ENCODE measurements around the gene DYNLT4. TPM values are rescaled to one million over a fixed set of nuclear protein-coding genes. Genes with fewer than 3 reads are reported as not detected.

DYNLT4 gene
- total RNA-seq, 4 donors from 2014 or later: not detected

DNA sequence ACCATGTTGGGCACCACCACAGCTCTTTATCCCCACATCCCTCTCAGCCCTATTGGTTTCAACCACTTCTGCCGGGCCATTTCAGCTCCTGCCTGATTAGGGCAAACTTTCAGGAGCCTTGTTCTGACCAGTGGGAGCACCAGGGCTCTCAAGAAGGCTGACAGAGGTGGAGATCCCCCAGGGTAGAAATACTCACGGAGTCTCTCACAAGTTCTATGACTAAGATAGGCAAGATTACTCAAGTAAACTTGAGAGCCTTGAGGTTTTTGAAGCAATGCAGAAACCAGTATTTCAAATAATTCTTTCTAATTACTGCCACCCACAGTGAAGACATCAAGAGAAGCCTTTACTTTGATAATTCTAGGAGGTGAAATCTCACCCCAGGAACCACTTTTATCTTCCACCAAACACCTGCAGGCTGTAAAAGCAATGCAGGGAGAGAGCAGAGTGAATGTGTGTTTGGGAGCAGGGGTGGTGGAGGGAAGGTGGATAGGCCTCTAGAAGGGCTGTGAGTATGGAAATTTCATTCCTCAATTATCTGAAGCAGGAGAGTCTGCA, 42.5 kb upstream of the DYNLT4 start:
- H3K27ac ChIP-seq: no peak overlapping the region

GRCh38 chr1:44848456-44849181, 41.5 kb upstream of the DYNLT4 start:
- Histone ChIP-seq H3K27me3 (no peaks in the 10 kb centered on the region), H3K27ac (no peak overlapping the region), H3K4me3 (no peak overlapping the region), H3K9me3 (no peaks in the 10 kb centered on the region), H3K4me1 (no peaks in the 10 kb centered on the region), H3K36me3 (peaks cover 6% of the 10 kb centered on the region)
- WGBS: 61% methylated on average over 7 of the region's 7 CpGs
- TF ChIP-seq POLR2AphosphoS5 (IDR thresholded peaks at IDR 0.05) (no peak), EP300 (IDR thresholded peaks at IDR 0.05) (no peak), POLR2A (IDR thresholded peaks at IDR 0.05) (no peak)
- TF ChIP-seq, protein P1, sequence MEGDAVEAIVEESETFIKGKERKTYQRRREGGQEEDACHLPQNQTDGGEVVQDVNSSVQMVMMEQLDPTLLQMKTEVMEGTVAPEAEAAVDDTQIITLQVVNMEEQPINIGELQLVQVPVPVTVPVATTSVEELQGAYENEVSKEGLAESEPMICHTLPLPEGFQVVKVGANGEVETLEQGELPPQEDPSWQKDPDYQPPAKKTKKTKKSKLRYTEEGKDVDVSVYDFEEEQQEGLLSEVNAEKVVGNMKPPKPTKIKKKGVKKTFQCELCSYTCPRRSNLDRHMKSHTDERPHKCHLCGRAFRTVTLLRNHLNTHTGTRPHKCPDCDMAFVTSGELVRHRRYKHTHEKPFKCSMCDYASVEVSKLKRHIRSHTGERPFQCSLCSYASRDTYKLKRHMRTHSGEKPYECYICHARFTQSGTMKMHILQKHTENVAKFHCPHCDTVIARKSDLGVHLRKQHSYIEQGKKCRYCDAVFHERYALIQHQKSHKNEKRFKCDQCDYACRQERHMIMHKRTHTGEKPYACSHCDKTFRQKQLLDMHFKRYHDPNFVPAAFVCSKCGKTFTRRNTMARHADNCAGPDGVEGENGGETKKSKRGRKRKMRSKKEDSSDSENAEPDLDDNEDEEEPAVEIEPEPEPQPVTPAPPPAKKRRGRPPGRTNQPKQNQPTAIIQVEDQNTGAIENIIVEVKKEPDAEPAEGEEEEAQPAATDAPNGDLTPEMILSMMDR (IDR thresholded peaks at IDR 0.05): no peak
- no peak for DNase-seq (ENCODE audit: low spot score in 2 of 2)

More for the DNA sequence above, 42.5 kb upstream of the DYNLT4 start:
- TF ChIP-seq, protein P1 (IDR thresholded peaks at IDR 0.05): no peak
- no peak for TF ChIP-seq POLR2AphosphoS5 (IDR thresholded peaks at IDR 0.05)
- DNase-seq (ENCODE audit: low spot score in 2 of 2): no peak
- Histone ChIP-seq H3K9me3 (no peaks in the 10 kb centered on the region), H3K27me3 (no peaks in the 10 kb centered on the region), H3K4me3 (no peak overlapping the region), H3K36me3 (peaks cover 12% of the 10 kb centered on the region), H3K4me1 (no peaks in the 10 kb centered on the region)
- 94% methylated on average over 2 of the region's 2 CpGs for WGBS

DNA sequence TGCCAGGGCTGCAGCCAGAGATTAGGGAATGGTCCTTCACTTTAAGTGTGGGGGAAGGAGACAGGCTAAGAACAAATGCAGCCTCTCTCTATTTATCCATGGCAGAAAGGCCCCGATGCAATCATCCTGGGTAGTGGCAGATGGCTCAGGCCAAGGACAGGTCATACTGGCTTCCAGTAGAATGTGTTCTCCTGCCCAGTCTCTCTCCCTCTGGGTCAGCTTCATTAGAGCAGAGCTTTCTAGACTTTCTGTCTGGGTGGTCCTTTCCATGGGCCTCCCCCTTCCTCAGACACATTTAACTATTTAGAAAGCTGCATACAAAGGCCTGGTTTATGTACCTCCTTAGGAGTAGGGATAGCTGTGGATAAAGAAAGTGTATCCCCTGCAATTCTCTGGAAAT, 40.7 kb upstream of the DYNLT4 start:
- DNase-seq (ENCODE audit: low spot score in 2 of 2): no peak
- H3K4me1 ChIP-seq: peaks cover 7% of the 10 kb centered on the region
- no peaks in the 10 kb centered on the region for H3K27me3 ChIP-seq
- H3K4me3 ChIP-seq: no peak overlapping the region
- H3K27ac ChIP-seq: no peak overlapping the region
- H3K9me3 ChIP-seq: no peaks in the 10 kb centered on the region
- no peak for TF ChIP-seq POLR2A (IDR thresholded peaks at IDR 0.05)
- TF ChIP-seq, protein P1 (IDR thresholded peaks at IDR 0.05): no peak
- no peak for TF ChIP-seq POLR2AphosphoS5 (IDR thresholded peaks at IDR 0.05)
- peaks cover 6% of the 10 kb centered on the region for H3K36me3 ChIP-seq
- 82% methylated on average over 1 of the region's 1 CpG for WGBS

DNA sequence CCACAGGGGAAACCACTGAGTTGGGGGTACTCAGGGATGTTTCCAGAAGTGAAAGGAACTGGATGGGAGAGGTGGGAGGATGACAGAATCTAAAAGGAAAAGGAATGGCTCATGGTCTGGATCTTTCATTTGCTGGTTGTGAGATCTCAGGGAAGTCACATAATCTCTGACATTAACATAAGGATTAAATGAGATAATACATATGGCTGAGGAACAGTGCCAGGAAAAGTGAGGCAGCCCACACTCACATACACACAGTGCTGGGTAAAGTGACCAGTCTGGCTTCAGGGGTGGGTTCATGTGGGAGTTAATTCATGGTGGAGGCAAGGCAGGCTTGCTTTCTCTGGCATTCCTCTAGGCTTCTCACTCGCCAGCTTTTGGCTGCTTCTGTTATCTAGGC, 39.8 kb upstream of the DYNLT4 start:
- 100% methylated on average over 1 of the region's 1 CpG for WGBS
- TF ChIP-seq, protein P1 (IDR thresholded peaks at IDR 0.05): no peak
- TF ChIP-seq POLR2A (IDR thresholded peaks at IDR 0.05): no peak

DNA sequence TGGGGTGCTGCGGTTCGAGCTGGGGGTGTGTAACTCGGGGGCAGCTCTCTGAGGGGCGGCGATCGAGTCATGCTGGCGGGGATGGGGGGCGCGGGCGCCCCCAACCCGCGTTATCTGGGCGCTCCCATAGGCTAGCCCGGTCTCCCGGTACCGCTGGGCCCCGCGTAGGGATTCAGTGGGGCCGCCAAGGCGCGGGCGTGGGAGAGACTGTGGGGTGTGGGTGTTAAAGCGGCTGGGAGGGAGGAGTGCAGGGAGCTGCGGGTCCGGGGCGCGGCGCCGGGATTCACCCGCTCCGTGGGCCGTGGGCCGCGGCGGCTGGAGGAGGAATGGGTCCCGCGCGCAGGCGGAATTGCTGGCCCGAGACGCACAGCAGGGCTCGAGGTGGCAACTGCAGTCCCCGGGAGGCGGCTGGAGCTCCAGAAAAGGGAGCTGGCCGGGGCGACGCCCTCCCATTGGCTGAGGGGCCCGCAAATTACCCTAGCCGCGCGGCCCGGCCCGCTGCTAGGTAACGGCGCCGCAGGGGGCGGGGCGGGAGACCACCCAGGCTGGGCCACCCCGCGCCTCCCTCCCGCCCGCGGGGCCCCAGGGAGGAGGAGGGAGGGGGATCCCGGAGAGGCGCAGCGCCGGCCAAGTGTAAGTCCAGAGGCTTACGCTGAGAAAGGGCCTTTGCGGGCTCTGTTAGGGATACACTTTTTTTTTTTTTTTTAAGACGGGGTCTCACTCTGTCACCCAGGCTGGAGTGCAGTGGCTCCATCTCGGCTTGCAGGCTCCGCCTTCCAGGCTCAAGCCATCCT, 35.9 kb upstream of the DYNLT4 start, which contains the start of gene PTCH2:
TSS of gene PTCH2 (minus strand) at position 392 of the 794 bp plus-strand sequence. CDS start at position 71, 321 bp downstream.
- no peaks in the 10 kb centered on the region for H3K9me3 ChIP-seq
- no peaks in the 10 kb centered on the region for H3K36me3 ChIP-seq
- peak within 1 kb of the TSS; percentile 18 for H3K27ac ChIP-seq
- no peak for TF ChIP-seq EP300 (IDR thresholded peaks at IDR 0.05)
- no peak for TF ChIP-seq POLR2A (IDR thresholded peaks at IDR 0.05)
- no peak for TF ChIP-seq POLR2AphosphoS5 (IDR thresholded peaks at IDR 0.05)
- TF ChIP-seq, protein P1 (IDR thresholded peaks at IDR 0.05): no peak
- H3K4me3 ChIP-seq: peak within 1 kb of the TSS; percentile 59
- H3K4me1 ChIP-seq: peaks cover 11% of the 10 kb centered on the region
- H3K27me3 ChIP-seq: no peaks in the 10 kb centered on the region
- 3% methylated on average over 50 of the region's 72 CpGs for WGBS
- peak in 1 of 2 donors; percentile 77 for DNase-seq (ENCODE audit: low spot score in 2 of 2)

More for the DNA sequence above, 39.8 kb upstream of the DYNLT4 start:
- no peaks in the 10 kb centered on the region for H3K9me3 ChIP-seq
- no peak overlapping the region for H3K4me3 ChIP-seq
- H3K27ac ChIP-seq: no peak overlapping the region
- DNase-seq (ENCODE audit: low spot score in 2 of 2): no peak
- no peaks in the 10 kb centered on the region for H3K27me3 ChIP-seq
- H3K4me1 ChIP-seq: peaks cover 11% of the 10 kb centered on the region
- peaks cover 6% of the 10 kb centered on the region for H3K36me3 ChIP-seq

Measured in suprapubic skin (tissue), 4 donors.